ENCODE data around the gene DOK7. TPM values are rescaled to one million over a fixed set of nuclear protein-coding genes. Genes with fewer than 3 reads are reported as not detected.
A peak's percentile ranks its signal among the peaks of the same experiment; 100 is the strongest.
"Not testable (repeated sequence)": the region's sequence is repeated elsewhere in the genome, so short reads cannot be mapped to it uniquely, and the experiment has no call there.

DOK7 gene
- total RNA-seq, 1 donor from 2014 or later, result 4.8 TPM

DNA sequence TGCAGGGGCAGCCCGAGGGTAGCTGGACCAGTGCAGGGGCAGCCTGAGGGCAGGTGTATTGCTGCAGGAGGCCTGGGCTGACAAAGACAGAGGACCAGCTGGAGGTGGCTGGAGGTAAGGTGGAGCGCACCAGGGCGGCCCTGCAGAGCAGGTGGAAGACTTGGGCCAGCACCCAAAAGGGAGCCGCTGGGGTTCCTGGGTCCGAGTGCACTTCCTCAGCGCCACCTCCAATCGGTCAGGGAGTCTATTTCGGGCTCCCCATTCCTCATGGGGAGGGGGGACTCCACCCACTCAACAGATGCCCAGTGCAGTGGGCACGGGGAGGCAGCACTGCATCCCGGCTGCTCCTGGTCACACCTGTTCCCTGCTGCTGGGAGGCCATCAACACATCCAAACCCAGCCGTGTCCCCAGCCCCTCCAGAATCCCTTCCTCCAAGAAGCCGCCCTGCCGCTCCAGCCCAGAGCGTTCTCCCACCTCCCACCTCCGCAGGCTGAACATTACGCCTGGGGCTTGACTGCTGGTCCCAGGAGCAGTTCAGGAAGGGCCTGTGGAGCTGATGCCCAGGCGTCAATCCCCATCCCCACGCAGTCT is 67.7 kb downstream of the DOK7 start:
- H3K4me1 Mint-ChIP-seq, result peaks cover 20% of the 10 kb centered on the region
- peaks cover 6% of the 10 kb centered on the region for H3K9me3 Mint-ChIP-seq
- TF ChIP-seq, protein P1, sequence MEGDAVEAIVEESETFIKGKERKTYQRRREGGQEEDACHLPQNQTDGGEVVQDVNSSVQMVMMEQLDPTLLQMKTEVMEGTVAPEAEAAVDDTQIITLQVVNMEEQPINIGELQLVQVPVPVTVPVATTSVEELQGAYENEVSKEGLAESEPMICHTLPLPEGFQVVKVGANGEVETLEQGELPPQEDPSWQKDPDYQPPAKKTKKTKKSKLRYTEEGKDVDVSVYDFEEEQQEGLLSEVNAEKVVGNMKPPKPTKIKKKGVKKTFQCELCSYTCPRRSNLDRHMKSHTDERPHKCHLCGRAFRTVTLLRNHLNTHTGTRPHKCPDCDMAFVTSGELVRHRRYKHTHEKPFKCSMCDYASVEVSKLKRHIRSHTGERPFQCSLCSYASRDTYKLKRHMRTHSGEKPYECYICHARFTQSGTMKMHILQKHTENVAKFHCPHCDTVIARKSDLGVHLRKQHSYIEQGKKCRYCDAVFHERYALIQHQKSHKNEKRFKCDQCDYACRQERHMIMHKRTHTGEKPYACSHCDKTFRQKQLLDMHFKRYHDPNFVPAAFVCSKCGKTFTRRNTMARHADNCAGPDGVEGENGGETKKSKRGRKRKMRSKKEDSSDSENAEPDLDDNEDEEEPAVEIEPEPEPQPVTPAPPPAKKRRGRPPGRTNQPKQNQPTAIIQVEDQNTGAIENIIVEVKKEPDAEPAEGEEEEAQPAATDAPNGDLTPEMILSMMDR (IDR thresholded peaks at IDR 0.05; ENCODE audit: unreplicated experiment), result no peak
- peak overlapping the region; percentile 23 for H3K27ac Mint-ChIP-seq
- DNase-seq (ENCODE audit: low spot score in 2 of 2, unreplicated experiment in 2 of 2), result no peak
- H3K27me3 Mint-ChIP-seq (ENCODE audit: low read depth), result peaks cover 23% of the 10 kb centered on the region
- H3K4me3 Mint-ChIP-seq, result peak overlapping the region; percentile 100
- peaks cover 3% of the 10 kb centered on the region for H3K36me3 Mint-ChIP-seq

DNA sequence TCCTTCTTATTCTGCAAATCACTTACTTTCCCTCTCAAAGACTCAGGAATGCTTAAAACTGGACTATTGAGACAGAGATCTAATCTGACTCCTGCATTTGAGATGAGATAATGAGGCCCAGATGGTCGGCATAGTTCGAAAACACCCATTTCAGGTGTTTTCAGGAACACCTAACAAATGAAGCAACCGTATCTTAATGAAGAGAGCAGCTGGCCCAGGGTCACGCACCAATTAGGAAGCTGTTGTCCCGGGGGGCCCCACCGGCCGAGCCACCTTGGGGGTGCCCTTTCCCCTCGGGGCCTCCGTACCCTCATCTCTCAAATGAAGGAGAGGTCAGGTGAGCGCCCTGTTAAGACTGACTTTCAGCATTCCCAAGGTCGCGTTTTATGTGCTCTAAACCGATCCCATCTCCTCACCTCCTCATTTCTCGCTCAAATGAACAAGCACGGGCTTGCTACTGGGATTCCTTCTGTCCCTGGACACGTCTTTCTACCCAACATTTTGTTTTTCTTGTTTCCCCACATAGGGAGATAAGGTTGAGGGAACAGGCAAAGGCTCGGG is 68.3 kb downstream of the DOK7 start:
- Mint-ChIP-seq H3K4me1 (peaks cover 20% of the 10 kb centered on the region), H3K27ac (peak overlapping the region; percentile 84), H3K27me3 (ENCODE audit: low read depth) (peaks cover 23% of the 10 kb centered on the region), H3K9me3 (peaks cover 6% of the 10 kb centered on the region), H3K36me3 (peaks cover 3% of the 10 kb centered on the region), H3K4me3 (peak overlapping the region; percentile 100)
- DNase-seq (ENCODE audit: low spot score in 2 of 2, unreplicated experiment in 2 of 2), result no peak
- TF ChIP-seq, protein P1 (IDR thresholded peaks at IDR 0.05; ENCODE audit: unreplicated experiment), result no peak

DNA sequence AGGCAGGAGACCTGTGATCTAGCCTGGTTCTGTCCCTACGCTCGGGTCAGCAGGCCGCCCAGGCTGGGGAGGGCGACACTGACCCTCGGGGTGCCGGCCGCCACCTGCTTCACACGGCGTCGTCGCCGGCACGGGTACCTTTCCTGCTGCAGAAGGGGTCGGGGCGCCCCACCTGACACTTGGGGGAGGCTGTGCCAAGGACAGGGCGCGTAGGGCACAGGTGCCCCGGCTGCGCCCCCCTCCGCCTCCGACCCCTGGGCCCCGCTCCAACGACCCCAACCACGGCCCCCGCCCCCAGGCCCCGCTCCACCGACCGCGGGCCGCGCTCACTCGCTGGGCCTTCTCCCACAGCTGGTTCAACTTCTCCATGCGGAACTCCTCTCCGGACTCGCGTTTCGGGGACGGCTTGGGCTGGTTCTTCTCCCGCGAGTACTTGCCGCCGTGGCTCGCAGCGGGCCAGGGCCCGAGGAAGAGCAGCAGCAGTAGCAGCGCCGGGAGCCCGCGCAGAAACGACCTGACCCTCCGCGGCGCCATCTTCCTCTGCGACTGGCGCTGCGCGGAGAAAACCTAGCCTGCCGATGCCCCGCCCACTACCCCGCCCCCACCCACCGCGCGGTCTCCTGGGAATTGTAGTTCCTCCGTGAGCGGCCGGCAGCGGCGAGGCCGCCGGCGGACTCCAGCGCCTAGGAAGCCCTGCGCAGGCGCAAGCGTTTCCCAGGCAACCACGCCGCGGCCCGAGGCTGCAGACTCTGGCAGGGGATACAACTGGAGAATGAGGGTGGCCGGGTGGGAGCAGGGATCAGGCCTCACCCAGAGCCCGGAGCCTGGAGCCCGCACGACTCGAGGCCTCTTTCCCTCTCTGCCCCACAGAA is 69.0 kb downstream of the DOK7 start, which contains the start of gene LRPAP1:
Gene LRPAP1 (minus strand): TSS at position 544 of the 872 bp plus-strand sequence. CDS start 10 bp downstream, at position 534.
- peaks cover 20% of the 10 kb centered on the region for H3K4me1 Mint-ChIP-seq
- TF ChIP-seq, protein P1 (IDR thresholded peaks at IDR 0.05; ENCODE audit: unreplicated experiment), result no peak
- H3K36me3 Mint-ChIP-seq, result peaks cover 3% of the 10 kb centered on the region
- H3K27ac Mint-ChIP-seq, result peak within 1 kb of the TSS; percentile 98
- H3K4me3 Mint-ChIP-seq, result peak within 1 kb of the TSS; percentile 100
- H3K9me3 Mint-ChIP-seq, result peaks cover 6% of the 10 kb centered on the region
- DNase-seq (ENCODE audit: low spot score in 2 of 2, unreplicated experiment in 2 of 2), result peak; percentile 95 to 98
- H3K27me3 Mint-ChIP-seq (ENCODE audit: low read depth), result peaks cover 23% of the 10 kb centered on the region

DNA sequence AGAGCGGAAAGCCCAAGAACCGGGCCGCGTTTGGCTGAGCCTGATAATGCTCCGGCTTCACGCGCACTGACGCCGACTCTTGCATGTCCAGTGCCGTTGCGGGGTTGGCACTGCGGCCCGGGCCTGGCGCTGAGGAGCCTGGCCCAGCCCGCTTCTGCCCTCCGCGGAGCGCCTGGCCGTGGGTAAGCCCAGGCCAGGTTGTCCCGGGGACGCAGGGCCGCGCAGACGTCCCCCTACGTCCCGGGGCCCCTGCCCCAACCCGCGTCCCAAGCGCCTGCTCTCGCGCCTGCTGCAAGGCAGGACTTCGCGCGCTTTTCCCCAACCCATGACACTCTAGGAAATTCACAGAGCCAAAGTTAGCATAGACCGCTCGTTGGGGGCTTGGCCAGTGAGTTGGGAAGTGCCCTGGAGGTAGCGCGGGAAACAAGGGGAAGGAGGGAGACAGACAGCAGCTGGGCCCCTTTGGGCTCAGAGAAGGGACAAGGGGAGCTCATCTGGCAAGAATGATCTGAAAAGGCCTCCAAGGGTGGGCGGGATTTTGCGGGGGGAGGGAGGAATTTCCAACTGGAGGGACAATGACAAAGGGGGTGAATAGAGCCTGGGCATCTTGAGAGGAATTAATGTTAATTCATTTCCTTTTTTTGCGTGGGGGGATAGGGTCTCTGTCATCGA is 69.8 kb downstream of the DOK7 start:
- H3K36me3 Mint-ChIP-seq, result peaks cover 3% of the 10 kb centered on the region
- H3K4me1 Mint-ChIP-seq, result peaks cover 20% of the 10 kb centered on the region
- TF ChIP-seq, protein P1 (IDR thresholded peaks at IDR 0.05; ENCODE audit: unreplicated experiment), result no peak
- no peak overlapping the region for H3K27ac Mint-ChIP-seq
- peaks cover 6% of the 10 kb centered on the region for H3K9me3 Mint-ChIP-seq
- H3K27me3 Mint-ChIP-seq (ENCODE audit: low read depth), result peaks cover 23% of the 10 kb centered on the region
- DNase-seq (ENCODE audit: low spot score in 2 of 2, unreplicated experiment in 2 of 2), result no peak
- H3K4me3 Mint-ChIP-seq, result peak overlapping the region; percentile 100

DNA sequence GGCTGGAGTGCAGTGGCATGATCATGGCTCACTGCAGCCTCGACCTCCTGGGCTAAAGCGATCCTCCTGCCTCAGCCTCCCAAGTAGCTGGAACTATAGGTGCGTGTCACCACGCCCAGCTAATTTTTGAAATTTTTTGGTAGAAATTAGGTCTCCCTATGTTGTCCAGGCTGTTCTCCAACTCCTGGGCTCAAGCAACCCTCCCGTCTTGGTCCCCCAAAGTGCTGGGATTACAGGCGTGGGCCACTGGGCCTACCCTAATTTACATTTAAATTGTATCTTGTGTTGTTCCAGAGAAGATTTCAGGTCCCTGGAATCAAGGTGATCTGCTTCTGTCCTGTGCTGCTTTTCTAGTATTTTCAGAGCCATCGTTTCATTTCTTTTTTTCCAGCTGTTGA is 70.3 kb downstream of the DOK7 start:
- peak overlapping the region; percentile 38 for H3K4me3 Mint-ChIP-seq
- H3K36me3 Mint-ChIP-seq, result no peaks in the 10 kb centered on the region

DNA sequence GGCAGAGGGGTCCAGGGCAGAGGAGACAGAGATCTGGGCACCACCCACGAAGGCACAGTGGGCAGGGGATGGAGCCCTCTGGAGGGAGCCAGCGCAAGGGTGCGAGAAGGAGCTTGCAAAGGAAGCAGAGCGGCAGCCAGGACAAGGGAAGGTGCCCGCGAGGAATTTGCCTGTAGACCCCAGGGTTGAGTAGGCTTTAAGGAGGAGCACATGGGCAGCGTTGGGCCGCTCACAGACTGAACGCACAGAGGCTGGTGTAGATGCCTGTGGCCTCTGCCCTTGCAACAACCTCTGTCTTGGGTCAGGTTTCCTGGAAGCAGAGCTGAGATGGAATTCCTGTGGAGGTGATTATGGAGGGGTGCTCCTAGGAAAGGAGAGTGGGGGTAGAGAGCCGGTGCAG is 72.7 kb downstream of the DOK7 start:
- Mint-ChIP-seq H3K27me3 (ENCODE audit: low read depth) (peaks cover 23% of the 10 kb centered on the region), H3K4me1 (peaks cover 11% of the 10 kb centered on the region)
- not testable (repeated sequence) for H3K4me3 Mint-ChIP-seq; DNase-seq (ENCODE audit: low spot score in 2 of 2, unreplicated experiment in 2 of 2); H3K27ac Mint-ChIP-seq; H3K9me3 Mint-ChIP-seq; H3K36me3 Mint-ChIP-seq

More for the DNA sequence above, 70.3 kb downstream of the DOK7 start:
- peaks cover 6% of the 10 kb centered on the region for H3K9me3 Mint-ChIP-seq
- H3K27ac Mint-ChIP-seq, result no peak overlapping the region
- no peak for DNase-seq (ENCODE audit: low spot score in 2 of 2, unreplicated experiment in 2 of 2)
- H3K4me1 Mint-ChIP-seq, result peaks cover 20% of the 10 kb centered on the region
- TF ChIP-seq, protein P1 (IDR thresholded peaks at IDR 0.05; ENCODE audit: unreplicated experiment), result no peak
- H3K27me3 Mint-ChIP-seq (ENCODE audit: low read depth), result peaks cover 23% of the 10 kb centered on the region

DNA sequence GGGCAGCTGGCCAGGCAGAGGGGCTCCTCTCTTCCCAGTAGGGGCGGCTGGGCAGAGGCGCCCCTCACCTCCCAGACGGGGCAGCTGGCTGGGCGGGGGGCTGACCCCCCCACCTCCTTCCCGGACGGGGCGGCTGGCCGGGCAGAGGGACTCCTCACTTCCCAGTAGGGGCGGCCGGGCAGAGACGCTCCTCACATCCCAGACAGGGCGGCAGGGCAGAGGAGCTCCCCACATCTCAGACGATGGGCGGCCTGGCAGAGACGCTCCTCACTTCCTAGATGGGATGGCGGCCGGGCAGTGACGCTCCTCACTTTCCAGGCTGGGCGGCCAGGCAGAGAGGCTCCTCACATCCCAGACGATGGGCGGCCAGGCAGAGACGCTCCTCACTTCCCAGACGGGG is 75.8 kb downstream of the DOK7 start:
- H3K27me3 Mint-ChIP-seq (ENCODE audit: low read depth), result peaks cover 15% of the 10 kb centered on the region
- not testable (repeated sequence) for H3K27ac Mint-ChIP-seq; H3K4me1 Mint-ChIP-seq; H3K9me3 Mint-ChIP-seq; H3K4me3 Mint-ChIP-seq; DNase-seq (ENCODE audit: low spot score in 2 of 2, unreplicated experiment in 2 of 2); H3K36me3 Mint-ChIP-seq

DNA sequence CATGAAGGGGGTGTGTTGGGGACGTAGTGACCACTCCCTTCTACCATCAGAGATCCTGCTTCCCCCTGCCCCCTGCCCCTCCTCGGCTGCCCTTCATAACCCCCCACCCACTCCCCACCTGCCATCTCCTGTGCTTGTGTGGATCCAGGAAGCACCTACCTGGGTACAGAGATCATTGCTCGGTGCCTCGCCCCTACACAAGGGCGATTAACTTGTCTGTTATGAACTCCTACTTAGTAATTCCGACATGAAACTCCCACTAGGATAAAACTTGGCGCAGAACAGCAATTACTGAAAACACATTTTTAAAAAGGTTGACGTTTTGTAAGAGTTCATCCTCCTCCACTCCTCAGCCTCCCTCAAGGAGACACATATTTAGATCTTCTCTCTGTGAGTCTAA is 80.3 kb downstream of the DOK7 start:
- not testable (repeated sequence) for DNase-seq (ENCODE audit: low spot score in 2 of 2, unreplicated experiment in 2 of 2); H3K9me3 Mint-ChIP-seq; H3K27ac Mint-ChIP-seq; H3K4me1 Mint-ChIP-seq; H3K4me3 Mint-ChIP-seq; H3K36me3 Mint-ChIP-seq
- peaks cover 14% of the 10 kb centered on the region for H3K27me3 Mint-ChIP-seq (ENCODE audit: low read depth)

All from mesothelial cell of epicardium (in vitro differentiated cells).